Endodermal cell (in vitro differentiated cells): ENCODE results near the gene RGS3. TPM values are rescaled to one million over a fixed set of nuclear protein-coding genes. Genes with fewer than 3 reads are reported as not detected.

Source experiments
- DNase-seq: peaks from one replicate; pipeline ENCODE4 v3.0.0-alpha.2; 2017
- H3K27ac ChIP-seq: 2 replicates; pipeline ENCODE4 v1.5.1; 2013; ENCODE audit warnings: mild to moderate bottlenecking, low read depth, low read length, moderate library complexity
- H3K27me3 ChIP-seq: 2 replicates; pipeline ENCODE4 v1.6.1; 2013; ENCODE audit warnings: mild to moderate bottlenecking, low read length, moderate library complexity; ENCODE audit not compliant: insufficient read depth, control insufficient read depth, poor library complexity, severe bottlenecking
- H3K36me3 ChIP-seq: 2 replicates; pipeline ENCODE4 v1.7.0; 2013; ENCODE audit warnings: mild to moderate bottlenecking, low read length, moderate library complexity; ENCODE audit not compliant: control insufficient read depth, insufficient read depth
- H3K4me1 ChIP-seq: one replicate; pipeline ENCODE4 v1.7.0; 2013; ENCODE audit warnings: low read length; ENCODE audit not compliant: control insufficient read depth, insufficient read depth
- H3K4me3 ChIP-seq: 2 replicates; pipeline ENCODE4 v1.5.1; 2013; ENCODE audit warnings: mild to moderate bottlenecking, low read length, moderate library complexity
- H3K9ac ChIP-seq: 2 replicates; pipeline ENCODE4 v1.6.1; 2013; ENCODE audit warnings: mild to moderate bottlenecking, low read length, moderate library complexity; ENCODE audit not compliant: poor library complexity, severe bottlenecking; ENCODE audit errors: extremely low read depth
- H3K9me3 ChIP-seq: 2 replicates; pipeline ENCODE4 v1.6.1; 2013; ENCODE audit warnings: mild to moderate bottlenecking, low read length, moderate library complexity; ENCODE audit not compliant: control insufficient read depth
- H3K27ac Mint-ChIP-seq: 2 replicates; pipeline ENCODE4 v1.8.0; 2020; ENCODE audit warnings: mixed read lengths
- H3K27me3 Mint-ChIP-seq: 2 replicates; pipeline ENCODE4 v1.8.0; 2021; ENCODE audit warnings: mild to moderate bottlenecking, mixed read lengths; ENCODE audit not compliant: insufficient read depth
- H3K36me3 Mint-ChIP-seq: 2 replicates; pipeline ENCODE4 v1.8.0; 2020; ENCODE audit warnings: low read depth, mixed read lengths
- H3K4me1 Mint-ChIP-seq: 2 replicates; pipeline ENCODE4 v1.8.0; 2020; ENCODE audit warnings: mixed read lengths
- H3K4me3 Mint-ChIP-seq: 2 replicates; pipeline ENCODE4 v1.8.0; 2020; ENCODE audit warnings: mild to moderate bottlenecking, moderate library complexity, mixed read lengths
- H3K9me3 Mint-ChIP-seq: 2 replicates; pipeline ENCODE4 v1.8.0; 2020; ENCODE audit warnings: mild to moderate bottlenecking, mixed read lengths
- CTCF ChIP-seq: fragments of 200-600 bp; sonication (generic); conservative IDR thresholded peaks from 2 replicates; pipeline ENCODE4 v1.5.0; 2021; ENCODE audit warnings: antibody characterized with exemption, mild to moderate bottlenecking
- WGBS, 2 experiments: methylation state at CpG; one replicate each; pipeline versions ENCODE4 v1.1.5 to v1.1.7; 2013; ENCODE audit warnings: missing lambda C conversion rate in 2 of 2, mixed read lengths in 1 of 2; ENCODE audit not compliant: insufficient coverage in 1 of 2, insufficient read length in 1 of 2; 5-methylcytosine and 5-hydroxymethylcytosine counted together
- total RNA-seq, 2 donors: library from RNA; stranded (reverse); fragmentation: NEBNext Ultra II Directional in 1 of 2; extraction: Animal tissue kit (Norgen Biotek cat#: 25700) in 1 of 2; gene quantifications; 2 replicates in 1 of 2; 3 replicates in 1 of 2; pipeline ENCODE4 v1.2.1, GENCODE V29; 2021

The RGS3 gene
- total RNA-seq, 2 donors from 2014 or later = 20.7 to 40.3 TPM

GRCh38 chr9:113421726-113422125, 41.8 kb upstream of the RGS3 start:
- Histone ChIP-seq H3K9me3 (no peaks in the 10 kb centered on the region), H3K36me3 (no peaks in the 10 kb centered on the region), H3K9ac (no peak overlapping the region), H3K27ac (no peak overlapping the region), H3K27me3 (peaks cover 4% of the 10 kb centered on the region), H3K4me3 (no peak overlapping the region), H3K4me1 (no peaks in the 10 kb centered on the region)
- Mint-ChIP-seq H3K4me3 (no peak overlapping the region), H3K36me3 (no peaks in the 10 kb centered on the region), H3K9me3 (no peaks in the 10 kb centered on the region), H3K27ac (no peak overlapping the region), H3K4me1 (peaks cover 8% of the 10 kb centered on the region), H3K27me3 (peaks cover 3% of the 10 kb centered on the region)
- TF ChIP-seq CTCF = no peak
- 92 to 94% methylated on average over 3 of the region's 3 CpGs for WGBS, 2 experiments
- DNase-seq = no peak

GRCh38 chr9:113425072-113425471, 38.5 kb upstream of the RGS3 start:
- no peaks in the 10 kb centered on the region for H3K4me1 ChIP-seq
- peaks cover 7% of the 10 kb centered on the region for H3K27me3 ChIP-seq
- no peak for TF ChIP-seq CTCF
- no peak overlapping the region for H3K9ac ChIP-seq
- no peaks in the 10 kb centered on the region for H3K9me3 Mint-ChIP-seq
- H3K36me3 Mint-ChIP-seq = no peaks in the 10 kb centered on the region
- no peak overlapping the region for H3K27ac ChIP-seq
- peak; percentile 73 for DNase-seq
- WGBS, 2 experiments = 33 to 50% methylated on average over 2 of the region's 2 CpGs
- H3K4me1 Mint-ChIP-seq = peaks cover 8% of the 10 kb centered on the region
- no peak overlapping the region for H3K4me3 ChIP-seq
- no peaks in the 10 kb centered on the region for H3K9me3 ChIP-seq
- H3K27ac Mint-ChIP-seq = no peak overlapping the region
- H3K36me3 ChIP-seq = no peaks in the 10 kb centered on the region
- peaks cover 8% of the 10 kb centered on the region for H3K27me3 Mint-ChIP-seq
- H3K4me3 Mint-ChIP-seq = no peak overlapping the region

GRCh38 chr9:113426701-113427100, 36.8 kb upstream of the RGS3 start:
- H3K4me1 ChIP-seq = no peaks in the 10 kb centered on the region
- no peaks in the 10 kb centered on the region for H3K9me3 Mint-ChIP-seq
- peaks cover 8% of the 10 kb centered on the region for H3K4me1 Mint-ChIP-seq
- H3K36me3 ChIP-seq = no peaks in the 10 kb centered on the region
- H3K9me3 ChIP-seq = no peaks in the 10 kb centered on the region
- no peak overlapping the region for H3K4me3 Mint-ChIP-seq
- TF ChIP-seq CTCF = no peak
- 63% methylated on average over 1 of the region's 1 CpG; no CpG with 5 or more reads in 1 of the 2 experiments for WGBS, 2 experiments
- peaks cover 7% of the 10 kb centered on the region for H3K27me3 ChIP-seq
- no peak for DNase-seq
- no peak overlapping the region for H3K27ac ChIP-seq
- H3K27me3 Mint-ChIP-seq = peaks cover 8% of the 10 kb centered on the region
- H3K36me3 Mint-ChIP-seq = no peaks in the 10 kb centered on the region
- no peak overlapping the region for H3K4me3 ChIP-seq
- H3K9ac ChIP-seq = no peak overlapping the region
- no peak overlapping the region for H3K27ac Mint-ChIP-seq
